H1 (cell line): ENCODE data around the gene ERMARD. TPM values are rescaled to one million over a fixed set of nuclear protein-coding genes. Genes with fewer than 3 reads are reported as not detected.

Experiments
- CTCF ChIA-PET: fragments of 300-600 bp; sonication (Branson Sonifier 250); formaldehyde crosslinking; loops from one replicate; lab custom pipeline; 2021; ENCODE audit not compliant: partially characterized antibody; lab: Charles Lee
- POLR2A ChIA-PET: fragments of 300-600 bp; sonication (Branson Sonifier 250); formaldehyde crosslinking; loops from one replicate; lab custom pipeline; 2021; ENCODE audit warnings: inconsistent platforms; ENCODE audit not compliant: partially characterized antibody; lab: Charles Lee
- DNase-seq, 2 experiments: peaks; one replicate each; pipeline versions ENCODE4 v3.0.0 to v3.0.0-alpha.2; 2010 to 2022; ENCODE audit warnings: low spot score in 2 of 2, low read depth in 1 of 2, mixed read lengths in 1 of 2
- FAIRE-seq: peaks from 2 replicates; lab custom pipeline; 2011; peaks lifted over from hg19 to GRCh38; lab: Jason Lieb, UNC
- H2AFZ ChIP-seq: 2 replicates; pipeline ENCODE4 v1.8.1; 2012; ENCODE audit warnings: low read length, inconsistent platforms
- H2AK5ac ChIP-seq: 2 replicates; pipeline ENCODE4 v1.6.1; 2013; ENCODE audit warnings: low read depth, low read length
- H2BK120ac ChIP-seq: replicated peaks from 2 replicates; pipeline ENCODE3; 2013; ENCODE audit warnings: low read depth, low read length, inconsistent platforms
- H2BK12ac ChIP-seq: 2 replicates; pipeline ENCODE4 v1.6.1; 2013; ENCODE audit warnings: low read depth, low read length
- H2BK15ac ChIP-seq: 2 replicates; pipeline ENCODE4 v1.6.1; 2013; ENCODE audit warnings: low read length
- H2BK20ac ChIP-seq: 2 replicates; pipeline ENCODE4 v1.6.1; 2013; ENCODE audit warnings: low read length
- H2BK5ac ChIP-seq: 2 replicates; pipeline ENCODE4 v1.6.1; 2013; ENCODE audit warnings: low read depth, low read length
- H3K14ac ChIP-seq: 2 replicates; pipeline ENCODE4 v1.6.1; 2013; ENCODE audit warnings: inconsistent platforms; ENCODE audit not compliant: insufficient read length
- H3K18ac ChIP-seq: 2 replicates; pipeline ENCODE4 v1.6.1; 2013; ENCODE audit warnings: low read length; ENCODE audit errors: extremely low read depth
- H3K23ac ChIP-seq: 2 replicates; pipeline ENCODE4 v1.6.1; 2013; ENCODE audit warnings: inconsistent platforms; ENCODE audit not compliant: insufficient read length
- H3K23me2 ChIP-seq: 2 replicates; pipeline ENCODE4 v1.6.1; 2013; ENCODE audit warnings: low read depth, low read length
- H3K27ac ChIP-seq: 2 replicates; pipeline ENCODE4 v1.6.1; 2011; ENCODE audit warnings: low read depth, low read length, inconsistent platforms
- H3K27me3 ChIP-seq, 4 experiments: replicated peaks in 1 of 4; 1 replicate in 1 of 4; 2 replicates in 3 of 4; pipeline versions ENCODE4 v1.6.1 to v1.8.1; 2011 to 2013; ENCODE audit warnings: low read length in 3 of 4, mild to moderate bottlenecking in 3 of 4, inconsistent platforms in 2 of 4, mixed read lengths in 2 of 4, moderate library complexity in 1 of 4; ENCODE audit not compliant: control insufficient read depth in 3 of 4, insufficient read depth in 3 of 4; ENCODE audit errors: extremely low read depth in 1 of 4
- H3K36me3 ChIP-seq, 4 experiments: 2 replicates each; pipeline versions ENCODE4 v1.6.1 to v1.8.1; 2011 to 2013; ENCODE audit warnings: mild to moderate bottlenecking in 4 of 4, low read length in 3 of 4, moderate library complexity in 2 of 4, control low read depth in 1 of 4, inconsistent platforms in 1 of 4; ENCODE audit not compliant: insufficient read depth in 4 of 4, control insufficient read depth in 2 of 4
- H3K4ac ChIP-seq: replicated peaks from 2 replicates; pipeline ENCODE3; 2013; ENCODE audit warnings: low read length, low read depth, mixed read lengths, inconsistent platforms; ENCODE audit not compliant: insufficient read length
- H3K4me1 ChIP-seq, 4 experiments: replicated peaks in 1 of 4; 1 replicate in 1 of 4; 2 replicates in 3 of 4; pipeline versions ENCODE4 v1.6.1 to v1.8.1; 2011 to 2013; ENCODE audit warnings: low read length in 3 of 4, inconsistent platforms in 2 of 4, mixed read lengths in 1 of 4; ENCODE audit not compliant: insufficient read depth in 4 of 4, control insufficient read depth in 3 of 4
- H3K4me2 ChIP-seq, 2 experiments: 2 replicates each; pipeline versions ENCODE4 v1.6.1 to v1.8.1; 2011 to 2013; ENCODE audit warnings: low read depth in 2 of 2, low read length in 2 of 2, control low read depth in 1 of 2, inconsistent platforms in 1 of 2, mild to moderate bottlenecking in 1 of 2; ENCODE audit not compliant: insufficient read depth in 1 of 2
- H3K4me3 ChIP-seq, 4 experiments: fragments of 200-600, 300-600 bp in 1 of 4; sonication (generic), shearing (Covaris generic), sonication (Bioruptor Twin) in 1 of 4; 2 replicates each; pipeline versions ENCODE4 v1.5.1 to v1.8.1; 2011 to 2016; ENCODE audit warnings: low read length in 4 of 4, low read depth in 3 of 4, control low read depth in 2 of 4, inconsistent platforms in 2 of 4, mild to moderate bottlenecking in 2 of 4, mixed read lengths in 1 of 4, moderate library complexity in 1 of 4; ENCODE audit not compliant: insufficient read depth in 2 of 4; ENCODE audit errors: extremely low read depth in 1 of 4
- H3K56ac ChIP-seq: replicated peaks from 2 replicates; pipeline ENCODE3; 2013; ENCODE audit warnings: low read depth, mild to moderate bottlenecking, mixed read lengths, low read length, inconsistent platforms; ENCODE audit not compliant: insufficient read length
- H3K79me1 ChIP-seq: 2 replicates; pipeline ENCODE4 v1.6.1; 2013; ENCODE audit warnings: low read depth, low read length, control low read depth
- H3K79me2 ChIP-seq, 2 experiments: 2 replicates each; pipeline versions ENCODE4 v1.6.1 to v1.8.1; 2012 to 2013; ENCODE audit warnings: low read length in 2 of 2, mild to moderate bottlenecking in 2 of 2, inconsistent platforms in 1 of 2; ENCODE audit not compliant: insufficient read depth in 2 of 2, control insufficient read depth in 1 of 2
- H3K9ac ChIP-seq, 4 experiments: replicated peaks in 1 of 4; 1 replicate in 1 of 4; 2 replicates in 3 of 4; pipeline versions ENCODE4 v1.6.1 to v1.8.1; 2011 to 2013; ENCODE audit warnings: low read depth in 3 of 4, low read length in 3 of 4, control low read depth in 2 of 4, mild to moderate bottlenecking in 2 of 4, moderate library complexity in 2 of 4, inconsistent platforms in 1 of 4; ENCODE audit errors: extremely low read depth in 1 of 4
- H3K9me3 ChIP-seq, 2 experiments: 2 replicates each; pipeline versions ENCODE4 v1.6.1 to v1.8.1; 2012 to 2013; ENCODE audit warnings: mild to moderate bottlenecking in 2 of 2, moderate library complexity in 2 of 2, control low read depth in 1 of 2, inconsistent platforms in 1 of 2, low read depth in 1 of 2, low read length in 1 of 2, mixed read lengths in 1 of 2; ENCODE audit not compliant: insufficient read depth in 2 of 2
- H4K20me1 ChIP-seq, 2 experiments: replicated peaks in 1 of 2; 2 replicates each; pipeline versions ENCODE3 to v1.8.1; 2011 to 2013; ENCODE audit warnings: inconsistent platforms in 2 of 2, low read length in 2 of 2, mild to moderate bottlenecking in 1 of 2; ENCODE audit not compliant: insufficient read depth in 2 of 2, control insufficient read depth in 1 of 2
- H4K5ac ChIP-seq: 2 replicates; pipeline ENCODE4 v1.6.1; 2013; ENCODE audit warnings: low read length, low read depth, mixed read lengths, inconsistent platforms; ENCODE audit not compliant: insufficient read length
- H4K8ac ChIP-seq: 2 replicates; pipeline ENCODE4 v1.8.0; 2013; ENCODE audit warnings: mild to moderate bottlenecking, moderate library complexity, low read length, inconsistent platforms; ENCODE audit not compliant: insufficient read depth; ENCODE audit errors: extremely low read depth
- H4K91ac ChIP-seq: replicated peaks from 2 replicates; pipeline ENCODE3; 2013; ENCODE audit warnings: low read length, mixed read lengths, inconsistent platforms; ENCODE audit not compliant: insufficient read length
- CEBPB ChIP-seq: IDR thresholded peaks from 2 replicates; pipeline ENCODE4 v1.6.1; 2012; ENCODE audit warnings: low read depth, low read length
- EP300 ChIP-seq, 2 experiments: IDR thresholded peaks; 1 replicate in 1 of 2; 2 replicates in 1 of 2; pipeline ENCODE4 v1.6.1; 2011 to 2012; ENCODE audit warnings: low read depth in 2 of 2, low read length in 2 of 2, mild to moderate bottlenecking in 2 of 2, borderline replicate concordance in 1 of 2, inconsistent platforms in 1 of 2, moderate library complexity in 1 of 2
- HDAC6 ChIP-seq: IDR thresholded peaks from one replicate; pipeline ENCODE4 v1.7.1; 2012; ENCODE audit warnings: low read depth, mild to moderate bottlenecking, inconsistent platforms, low read length, moderate library complexity
- JUND ChIP-seq: IDR thresholded peaks from 2 replicates; pipeline ENCODE4 v1.6.1; 2011; ENCODE audit warnings: mild to moderate bottlenecking, improper control_type of control experiment, low read length
- NRF1 ChIP-seq: IDR thresholded peaks from 2 replicates; pipeline ENCODE4 v1.6.1; 2011; ENCODE audit warnings: mild to moderate bottlenecking, low read depth, low read length, improper control_type of control experiment
- PHF8 ChIP-seq: fragments of 200-600 bp; sonication (generic); conservative IDR thresholded peaks from 2 replicates; pipeline ENCODE4 v1.7.1; 2012; ENCODE audit warnings: low read depth, mild to moderate bottlenecking, inconsistent platforms, low read length, moderate library complexity
- POLR2A ChIP-seq, 2 experiments: IDR thresholded peaks; 1 replicate in 1 of 2; 2 replicates in 1 of 2; pipeline ENCODE4 v1.6.1; 2011; ENCODE audit warnings: low read depth in 2 of 2, low read length in 2 of 2, mild to moderate bottlenecking in 2 of 2; ENCODE audit errors: control extremely low read depth in 1 of 2
- POLR2AphosphoS5 ChIP-seq: IDR thresholded peaks from 2 replicates; pipeline ENCODE4 v1.6.1; 2011; ENCODE audit warnings: low read depth, low read length
- SRF ChIP-seq: IDR thresholded peaks from 2 replicates; pipeline ENCODE4 v1.6.1; 2011; ENCODE audit warnings: mild to moderate bottlenecking, low read depth, low read length, moderate library complexity
- SUZ12 ChIP-seq: fragments of 200-600 bp; sonication (generic); IDR thresholded peaks from 2 replicates; pipeline ENCODE4 v1.6.1; 2012; ENCODE audit warnings: mild to moderate bottlenecking, inconsistent platforms, low read length, moderate library complexity, mixed read lengths
- TAF7 ChIP-seq: optimal IDR thresholded peaks from 2 replicates; pipeline ENCODE3; 2011; ENCODE audit warnings: low read depth, mild to moderate bottlenecking, inconsistent platforms, low read length, moderate library complexity, borderline replicate concordance
- WGBS, 2 experiments: shearing (Covaris generic) in 1 of 2; methylation state at CpG; one replicate each; pipeline versions ENCODE4 v1.1.6 to v1.1.7; 2013 to 2015; ENCODE audit warnings: low lambda C conversion rate in 2 of 2, mixed read lengths in 2 of 2, inconsistent platforms in 1 of 2, low coverage in 1 of 2, missing lambda C conversion rate in 1 of 2; ENCODE audit not compliant: insufficient replicate concordance in 2 of 2, insufficient coverage in 1 of 2, insufficient read length in 1 of 2; ENCODE audit errors: extremely low coverage in 1 of 2, missing lambda C conversion rate in 1 of 2; 5-methylcytosine and 5-hydroxymethylcytosine counted together
- polyA plus RNA-seq, 7 experiments: library from polyadenylated mRNA; depleted of rRNA in 3 of 7; stranded (reverse) in 5 of 7; unstranded in 2 of 7; fragments of >200 nt in 5 of 7; fragments of 200-250 nt in 2 of 7; gene quantifications; 1 replicate in 5 of 7; 2 replicates in 1 of 7; 4 replicates in 1 of 7; pipeline versions ENCODE4 v1.2.1 to v1.2.3, GENCODE V29; 2011 to 2013; ENCODE audit warnings: missing spikeins in 2 of 7, mixed read lengths in 2 of 7
- total RNA-seq: library from RNA; stranded (reverse); fragmentation: NEBNext Ultra II Directional; extraction: Animal tissue kit (Norgen Biotek cat#: 25700); gene quantifications from 2 replicates; pipeline ENCODE4 v1.2.1, GENCODE V29; 2021
- TF ChIP-seq, protein P1 (sequence below): IDR thresholded peaks from 2 replicates; pipeline ENCODE4 v1.6.1; 2012; ENCODE audit warnings: inconsistent platforms

The ERMARD gene
- total and polyA plus RNA-seq, 2 of the 8 experiments (the other 6 are each of a cell fraction or from before 2014, with no cell fraction given) = 12.2 to 25.6 TPM

GRCh38 chr6:169807699-169808607, 56.5 kb downstream of the ERMARD start:
- Histone ChIP-seq H2BK120ac (no peak overlapping the region), H3K4me2 (no peak overlapping the region), H3K79me1 (no peaks in the 10 kb centered on the region), H3K23ac (no peak overlapping the region), H2BK15ac (no peak overlapping the region), H2AK5ac (no peak overlapping the region), H3K4me3 (no peak overlapping the region), H3K4me1 (peaks cover 0 to 9% (median 3%) of the 10 kb centered on the region in 4 experiments; a peak in 4 of 7 replicates), H4K91ac (no peak overlapping the region), H3K14ac (no peak overlapping the region), H3K9me3 (no peaks in the 10 kb centered on the region), H2BK5ac (no peak overlapping the region; the same call in 1 of the 2 replicates), H2AFZ (no peak overlapping the region), H4K5ac (no peak overlapping the region), H3K9ac (no peak overlapping the region), H4K8ac (no peak overlapping the region), H2BK20ac (no peak overlapping the region), H3K23me2 (no peaks in the 10 kb centered on the region), H3K79me2 (no peaks in the 10 kb centered on the region), H3K4ac (no peak overlapping the region), H3K27ac (no peak overlapping the region), H3K36me3 (no peaks in the 10 kb centered on the region), H3K18ac (no peak overlapping the region), H2BK12ac (no peak overlapping the region), H3K56ac (no peak overlapping the region), H3K27me3 (peaks cover 0 to 3% (median 1%) of the 10 kb centered on the region in 4 experiments; a peak in 2 of 7 replicates), H4K20me1 (no peaks in the 10 kb centered on the region)
- ChIA-PET POLR2A (no interaction called here), CTCF (interaction anchor here (0.9 to 2.2 kb wide), 5 partner anchors 14 to 110 kb away, joined by 3 to 21 read pairs (median 4); no protein-coding TSS in a partner anchor)
- 73% methylated on average over 4 of the region's 9 CpGs; no CpG with 5 or more reads in 1 of the 2 experiments for WGBS, 2 experiments
- FAIRE-seq (no peak), DNase-seq (peak in 1 of 2 experiments; percentile 17)
- no peak for TF ChIP-seq NRF1
- no peak for TF ChIP-seq SUZ12
- TF ChIP-seq JUND = no peak
- TF ChIP-seq PHF8 = no peak
- no peak for TF ChIP-seq EP300 (IDR thresholded peaks at IDR 0.05; ENCODE audit: borderline replicate concordance in 1 of 2, low read depth in 2 of 2, low read length in 2 of 2)
- no peak for TF ChIP-seq SRF
- TF ChIP-seq HDAC6 = no peak
- no peak for TF ChIP-seq TAF7
- no peak for TF ChIP-seq POLR2AphosphoS5
- TF ChIP-seq, protein P1, sequence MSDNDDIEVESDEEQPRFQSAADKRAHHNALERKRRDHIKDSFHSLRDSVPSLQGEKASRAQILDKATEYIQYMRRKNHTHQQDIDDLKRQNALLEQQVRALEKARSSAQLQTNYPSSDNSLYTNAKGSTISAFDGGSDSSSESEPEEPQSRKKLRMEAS = no peak
- no peak for TF ChIP-seq CEBPB
- TF ChIP-seq POLR2A (IDR thresholded peaks at IDR 0.05; ENCODE audit: control extremely low read depth in 1 of 2, low read depth in 2 of 2, low read length in 2 of 2) = no peak
